SW 1271 (cell line): ENCODE measurements around the gene ALDH3B1.

Experiments used
- DNase-seq, 2 experiments: peaks; one replicate each; lab custom pipeline; 2025; lab: John Stamatoyannopoulos, UW

ALDH3B1 gene

DNA sequence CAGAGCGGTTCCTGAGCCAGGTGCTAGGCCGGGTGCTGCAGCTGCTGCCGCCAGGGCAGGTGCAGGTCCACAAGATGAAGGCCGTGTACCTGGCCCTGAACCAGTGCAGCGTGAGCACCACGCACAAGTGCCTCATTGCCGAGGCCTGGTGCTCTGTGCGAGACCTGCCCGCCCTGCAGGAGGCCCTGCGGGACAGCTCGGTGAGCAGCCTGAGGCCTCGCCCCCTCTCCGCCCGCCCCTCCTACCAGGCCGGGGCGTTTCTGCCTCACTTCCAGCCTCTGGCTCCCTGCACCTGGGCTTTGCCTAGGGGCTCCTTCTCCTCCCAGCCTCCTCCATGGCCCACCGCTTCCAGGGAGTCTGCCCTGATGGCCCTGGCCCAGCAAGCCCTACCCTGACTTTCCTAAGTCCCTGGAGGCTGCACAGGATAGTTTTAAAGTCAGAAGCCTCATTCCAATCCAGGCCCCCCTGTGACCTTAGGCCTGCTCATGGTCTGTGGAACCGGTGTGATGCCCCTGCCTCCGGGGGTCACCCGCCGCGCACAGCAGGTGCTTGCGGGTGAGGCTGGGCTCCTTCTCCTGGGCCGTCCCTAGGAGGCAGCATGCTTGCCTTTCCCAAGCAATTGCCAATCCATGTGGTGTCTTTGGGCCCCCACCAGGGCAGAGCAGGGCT lies 34.2 kb downstream of the ALDH3B1 start:
- no peak for DNase-seq

DNA sequence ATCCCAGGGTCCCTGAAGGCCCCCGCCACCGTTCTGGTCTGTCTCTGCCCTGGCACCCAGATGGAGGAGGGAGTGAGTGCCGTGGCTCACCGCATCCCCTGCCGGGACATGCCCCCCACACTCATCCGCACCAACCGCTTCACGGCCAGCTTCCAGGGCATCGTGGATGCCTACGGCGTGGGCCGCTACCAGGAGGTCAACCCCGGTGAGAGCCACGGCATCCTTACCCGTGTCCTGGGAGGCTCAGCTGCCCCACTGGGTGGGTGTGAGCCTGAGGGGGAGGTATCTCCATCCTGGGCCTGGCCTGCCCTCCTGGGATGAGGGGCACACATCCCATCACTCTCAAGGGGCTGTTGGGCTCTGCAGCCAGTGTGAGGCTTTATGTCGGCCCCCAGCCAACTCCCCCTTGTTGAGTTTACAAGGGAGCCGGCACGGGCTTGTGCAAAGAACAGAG lies 34.8 kb downstream of the ALDH3B1 start:
- no peak for DNase-seq

DNA sequence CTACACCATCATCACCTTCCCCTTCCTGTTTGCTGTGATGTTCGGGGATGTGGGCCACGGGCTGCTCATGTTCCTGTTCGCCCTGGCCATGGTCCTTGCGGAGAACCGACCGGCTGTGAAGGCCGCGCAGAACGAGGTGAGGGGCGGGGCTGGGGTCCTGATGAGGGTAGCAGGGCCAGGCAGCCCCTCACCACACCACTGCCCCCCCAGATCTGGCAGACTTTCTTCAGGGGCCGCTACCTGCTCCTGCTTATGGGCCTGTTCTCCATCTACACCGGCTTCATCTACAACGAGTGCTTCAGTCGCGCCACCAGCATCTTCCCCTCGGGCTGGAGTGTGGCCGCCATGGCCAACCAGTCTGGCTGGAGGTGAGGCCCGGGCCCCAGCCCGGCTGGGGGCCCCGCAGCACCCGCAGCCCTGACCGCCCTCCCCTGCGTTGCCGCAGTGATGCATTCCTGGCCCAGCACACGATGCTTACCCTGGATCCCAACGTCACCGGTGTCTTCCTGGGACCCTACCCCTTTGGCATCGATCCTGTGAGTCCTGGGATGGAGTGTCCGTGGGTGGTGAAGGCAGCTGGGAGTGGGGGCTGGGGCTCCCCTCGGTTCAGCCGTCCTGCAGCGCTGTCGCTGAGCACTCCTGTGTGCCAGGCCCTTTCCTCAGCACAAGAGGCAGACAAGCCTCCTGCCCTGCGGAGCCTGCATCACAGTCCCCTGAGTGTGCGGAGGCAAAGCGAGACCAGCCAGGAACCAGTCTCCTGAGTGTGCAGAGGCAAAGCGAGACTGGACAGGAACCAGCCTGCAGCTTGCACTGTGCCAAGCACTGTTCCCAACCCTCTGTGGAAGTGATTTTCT lies 37.5 kb downstream of the ALDH3B1 start:
- no peak for DNase-seq

DNA sequence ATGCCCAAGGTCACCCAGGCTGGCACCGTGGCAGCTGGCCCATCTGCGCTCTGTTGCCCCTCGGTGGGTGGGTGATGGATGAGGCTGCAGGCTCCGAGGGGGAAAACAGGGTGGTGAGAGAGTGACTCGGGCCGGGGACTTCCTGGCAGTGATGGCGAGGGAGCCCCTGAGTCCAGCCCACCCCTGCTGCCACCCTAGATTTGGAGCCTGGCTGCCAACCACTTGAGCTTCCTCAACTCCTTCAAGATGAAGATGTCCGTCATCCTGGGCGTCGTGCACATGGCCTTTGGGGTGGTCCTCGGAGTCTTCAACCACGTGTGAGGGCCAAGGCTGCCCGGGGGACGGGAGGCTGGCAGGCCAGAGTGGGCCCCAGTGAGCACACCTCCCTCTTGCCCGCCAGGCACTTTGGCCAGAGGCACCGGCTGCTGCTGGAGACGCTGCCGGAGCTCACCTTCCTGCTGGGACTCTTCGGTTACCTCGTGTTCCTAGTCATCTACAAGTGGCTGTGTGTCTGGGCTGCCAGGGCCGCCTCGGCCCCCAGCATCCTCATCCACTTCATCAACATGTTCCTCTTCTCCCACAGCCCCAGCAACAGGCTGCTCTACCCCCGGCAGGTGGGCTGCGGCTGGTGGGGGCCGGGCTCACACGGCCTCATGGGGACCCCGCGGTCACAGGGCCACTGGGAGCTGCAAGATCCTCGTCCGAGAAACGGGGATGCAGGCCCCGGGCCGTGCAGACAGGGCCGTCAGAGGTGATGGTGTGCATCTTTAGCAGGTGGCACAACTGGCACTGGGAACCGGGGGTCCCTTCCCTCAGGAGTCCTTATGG lies 38.8 kb downstream of the ALDH3B1 start:
- DNase-seq, result no peak

DNA sequence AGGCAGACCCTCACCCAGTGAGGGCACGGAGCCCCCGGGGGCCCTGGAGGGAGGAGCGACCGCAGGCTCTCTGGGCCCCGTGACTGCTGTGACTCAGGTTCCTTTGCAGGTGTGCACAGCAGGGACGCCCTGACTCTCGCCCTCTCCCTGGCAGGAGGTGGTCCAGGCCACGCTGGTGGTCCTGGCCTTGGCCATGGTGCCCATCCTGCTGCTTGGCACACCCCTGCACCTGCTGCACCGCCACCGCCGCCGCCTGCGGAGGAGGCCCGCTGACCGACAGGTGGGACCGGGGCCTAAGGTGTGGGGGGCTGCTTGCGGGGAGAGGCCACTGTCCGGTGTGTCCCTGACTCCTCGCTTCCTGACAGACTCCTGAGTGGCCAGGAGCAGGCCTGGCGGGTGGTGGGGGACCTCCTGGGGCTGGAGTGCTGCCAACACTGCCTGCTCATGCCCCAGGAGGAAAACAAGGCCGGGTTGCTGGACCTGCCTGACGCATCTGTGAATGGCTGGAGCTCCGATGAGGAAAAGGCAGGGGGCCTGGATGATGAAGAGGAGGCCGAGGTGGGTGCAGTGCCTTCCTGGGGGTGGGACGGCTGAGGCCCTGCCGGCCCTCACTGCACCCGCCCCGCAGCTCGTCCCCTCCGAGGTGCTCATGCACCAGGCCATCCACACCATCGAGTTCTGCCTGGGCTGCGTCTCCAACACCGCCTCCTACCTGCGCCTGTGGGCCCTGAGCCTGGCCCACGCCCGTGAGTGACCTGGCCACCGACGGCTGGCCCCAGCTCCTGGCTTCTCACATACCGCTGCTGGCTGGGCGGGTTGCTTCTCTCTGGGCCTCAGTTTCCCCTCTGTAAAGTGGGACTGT lies 39.6 kb downstream of the ALDH3B1 start:
- DNase-seq, result no peak

DNA sequence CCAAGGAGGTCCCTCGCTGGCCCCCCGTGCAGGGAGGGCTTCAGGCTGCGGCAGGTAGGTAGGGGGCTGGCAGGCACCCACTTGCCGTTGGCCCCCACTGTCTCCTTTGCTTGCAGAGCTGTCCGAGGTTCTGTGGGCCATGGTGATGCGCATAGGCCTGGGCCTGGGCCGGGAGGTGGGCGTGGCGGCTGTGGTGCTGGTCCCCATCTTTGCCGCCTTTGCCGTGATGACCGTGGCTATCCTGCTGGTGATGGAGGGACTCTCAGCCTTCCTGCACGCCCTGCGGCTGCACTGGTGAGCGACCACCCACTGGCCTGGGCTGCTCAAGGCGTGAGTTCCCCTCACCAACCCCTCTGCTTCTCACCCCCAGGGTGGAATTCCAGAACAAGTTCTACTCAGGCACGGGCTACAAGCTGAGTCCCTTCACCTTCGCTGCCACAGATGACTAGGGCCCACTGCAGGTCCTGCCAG lies 40.3 kb downstream of the ALDH3B1 start:
- DNase-seq, result no peak

DNA sequence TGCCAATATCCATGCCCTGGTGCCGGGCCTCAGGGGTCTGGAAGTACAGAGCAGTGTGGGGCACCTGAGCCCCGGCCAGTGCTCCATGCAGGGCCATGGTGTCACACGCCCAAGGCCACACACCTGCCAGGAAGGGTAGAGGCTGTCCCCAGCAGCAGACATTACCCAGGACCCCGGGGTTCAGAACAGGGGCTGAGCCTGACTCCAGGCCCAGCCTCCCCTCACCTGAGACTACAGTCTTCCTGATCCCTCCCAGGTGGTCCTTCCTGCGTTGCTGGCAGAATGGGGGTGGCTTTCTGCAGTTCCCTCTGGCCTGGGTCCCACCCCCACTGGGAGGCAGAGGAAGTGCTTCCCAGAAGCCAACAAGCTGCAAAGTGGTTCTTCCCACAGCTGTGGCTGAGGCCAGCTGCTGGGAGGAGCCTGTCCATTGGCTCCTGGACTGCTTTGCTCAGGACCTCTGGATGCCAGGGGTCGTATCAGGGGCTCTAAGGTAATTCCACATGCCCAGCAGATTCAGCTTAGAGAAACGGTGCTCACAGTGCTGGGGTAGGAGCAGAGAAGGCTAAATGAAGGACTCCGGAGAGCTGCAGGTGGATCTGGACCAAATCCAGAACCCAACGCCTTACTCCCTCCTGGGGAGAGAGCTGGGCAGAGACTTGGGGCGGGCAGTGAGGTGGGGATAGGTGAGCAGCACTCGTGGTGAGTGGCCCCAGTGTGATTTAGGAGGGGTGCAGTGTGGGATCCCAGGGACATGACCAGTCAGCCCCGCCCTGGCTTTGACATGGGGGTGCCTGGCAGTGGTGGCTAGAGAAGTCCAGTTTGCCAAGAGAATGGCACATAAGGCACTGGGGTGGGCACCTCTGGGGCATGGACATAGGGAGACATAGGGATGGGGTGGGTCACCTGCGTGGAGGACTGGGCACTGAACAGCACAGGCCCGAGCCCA lies 41.3 kb downstream of the ALDH3B1 start:
- DNase-seq, result no peak

DNA sequence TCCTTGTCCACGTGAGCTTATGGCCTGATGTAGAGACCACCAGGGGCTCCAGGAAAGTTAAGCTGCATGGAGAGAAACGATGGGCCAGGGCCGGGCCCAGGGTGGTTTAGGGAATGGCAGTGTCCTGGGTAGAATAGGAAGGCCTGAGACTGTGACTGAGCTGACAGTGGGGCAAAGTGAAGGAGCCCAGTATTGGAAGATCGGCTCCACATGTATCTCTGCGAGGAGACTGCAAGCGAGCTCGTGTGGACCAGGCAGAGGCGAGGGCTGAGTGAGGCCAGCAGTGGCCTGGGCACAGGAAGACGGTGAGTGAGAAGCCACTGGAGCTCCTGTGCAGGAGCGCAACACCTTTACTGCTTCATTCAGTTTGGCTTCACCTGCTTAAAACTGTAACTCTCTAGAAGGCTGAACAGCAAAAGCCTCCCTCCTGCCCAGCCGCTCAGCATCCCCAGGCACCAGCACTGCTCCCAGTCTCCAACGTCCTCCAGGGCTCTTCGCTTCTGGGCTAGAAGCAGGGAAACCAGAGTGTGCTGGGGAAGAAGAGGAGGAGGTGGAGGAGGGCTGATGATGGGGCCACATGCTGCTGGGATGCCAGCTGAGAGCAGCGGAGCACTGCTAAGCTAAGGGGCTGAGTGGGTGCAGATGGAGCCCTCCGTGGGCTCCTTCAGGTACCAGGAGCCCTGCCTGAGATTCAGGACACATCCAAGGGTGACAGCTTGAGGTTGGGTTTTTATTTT lies 42.2 kb downstream of the ALDH3B1 start:
- no peak for DNase-seq

DNA sequence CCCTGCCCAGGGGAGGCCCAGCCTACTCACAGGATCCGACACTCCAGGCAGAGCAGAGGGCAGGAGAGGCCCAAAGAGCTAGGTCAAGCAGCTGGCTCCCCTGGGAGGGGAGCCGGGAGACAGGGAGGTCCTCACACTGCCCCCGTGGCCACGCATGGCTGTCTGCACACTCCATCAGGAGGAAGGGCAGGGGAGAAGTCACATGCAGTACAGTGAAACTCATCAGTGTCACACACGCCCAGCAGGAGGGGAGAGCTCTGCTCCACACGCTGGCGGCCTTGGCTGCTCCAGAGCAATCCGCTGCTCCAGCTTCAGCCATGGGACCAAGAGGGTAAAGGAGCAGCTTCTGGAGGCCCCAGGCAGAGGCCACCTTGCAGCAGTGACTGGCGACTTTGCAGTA lies 43.0 kb downstream of the ALDH3B1 start:
- DNase-seq, result no peak

DNA sequence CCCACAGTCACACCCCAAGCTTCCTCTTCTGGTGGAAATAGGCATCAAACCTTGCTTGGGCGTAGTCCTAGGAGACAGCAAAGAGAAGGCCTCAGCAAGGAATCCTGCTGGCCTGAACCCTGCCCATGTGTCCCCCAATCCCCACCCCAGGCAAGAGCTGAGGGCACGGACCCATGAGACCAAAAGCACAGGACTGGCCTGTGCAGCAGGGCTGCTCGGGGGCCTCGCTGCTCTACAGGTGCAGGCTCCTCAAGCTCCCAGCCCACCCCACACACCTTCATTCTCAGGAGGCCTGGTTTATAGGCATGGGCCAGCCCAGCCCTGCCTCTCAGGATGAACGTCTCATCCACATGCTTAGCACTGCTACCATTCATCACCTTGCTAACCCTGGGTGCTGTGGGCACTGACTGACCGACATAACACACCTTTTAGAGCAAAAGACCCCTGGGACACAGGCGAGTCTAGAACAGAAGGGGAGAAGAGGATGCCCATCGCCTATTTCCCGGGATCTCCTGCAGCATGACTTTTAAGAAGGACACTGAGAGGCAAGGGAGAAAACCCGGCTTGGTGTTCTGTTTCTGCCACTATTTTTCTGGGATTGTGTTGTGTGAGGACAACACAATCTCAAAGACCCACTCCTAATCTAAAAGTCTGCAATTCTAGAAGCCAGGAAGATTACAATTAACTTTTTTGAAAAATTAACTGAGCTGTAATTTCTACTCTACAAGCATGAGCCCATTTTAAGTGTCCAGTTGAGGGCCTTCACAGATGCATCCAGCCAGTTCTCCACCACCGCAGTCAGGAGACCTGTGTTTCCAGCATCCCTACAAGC lies 44.1 kb downstream of the ALDH3B1 start:
- no peak for DNase-seq

DNA sequence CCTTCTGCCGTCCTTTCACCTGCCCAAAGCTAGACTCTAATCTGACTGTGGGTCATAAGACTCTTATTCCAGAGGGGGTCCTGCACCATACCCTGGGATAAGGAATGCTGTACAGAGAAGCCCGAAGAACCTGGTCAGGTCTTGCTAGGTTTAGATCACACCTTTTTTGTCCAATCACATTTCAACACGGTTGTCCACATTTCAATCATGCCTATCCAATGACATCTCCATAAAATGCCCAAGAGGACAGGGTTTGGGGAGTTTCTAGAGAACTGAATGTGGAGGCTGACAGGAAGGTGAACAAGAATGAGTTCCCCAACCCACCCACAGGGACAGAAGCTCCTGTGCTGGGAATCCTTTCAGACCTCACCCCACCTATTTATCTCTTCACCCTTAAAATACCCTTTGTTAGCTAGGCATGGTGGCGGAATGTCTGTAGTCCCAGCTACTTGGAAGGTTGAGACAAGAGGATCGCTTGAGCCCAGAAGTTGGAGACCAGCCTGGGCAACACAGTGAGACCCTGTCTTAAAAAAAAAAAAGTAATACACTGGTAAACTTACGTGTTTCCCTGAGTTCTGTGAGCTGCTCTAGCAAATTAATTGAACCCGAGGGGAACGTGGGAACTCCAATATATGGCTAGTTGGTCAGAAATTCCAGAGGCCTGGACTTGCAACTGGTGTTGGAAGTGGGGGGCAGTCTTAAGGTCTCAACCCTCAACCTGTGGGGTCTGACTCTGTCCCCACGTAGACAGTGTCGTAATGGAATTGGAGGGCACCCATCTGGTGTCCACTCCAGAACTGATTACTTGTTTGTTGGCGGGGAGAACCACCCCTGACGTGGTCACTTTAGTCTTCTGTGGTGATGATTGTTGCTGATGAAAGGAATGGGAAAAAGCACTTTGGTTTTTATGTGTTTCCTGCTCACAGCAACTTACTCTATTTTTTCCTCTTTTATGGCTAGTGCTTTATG lies 46.5 kb downstream of the ALDH3B1 start:
- no peak for DNase-seq

DNA sequence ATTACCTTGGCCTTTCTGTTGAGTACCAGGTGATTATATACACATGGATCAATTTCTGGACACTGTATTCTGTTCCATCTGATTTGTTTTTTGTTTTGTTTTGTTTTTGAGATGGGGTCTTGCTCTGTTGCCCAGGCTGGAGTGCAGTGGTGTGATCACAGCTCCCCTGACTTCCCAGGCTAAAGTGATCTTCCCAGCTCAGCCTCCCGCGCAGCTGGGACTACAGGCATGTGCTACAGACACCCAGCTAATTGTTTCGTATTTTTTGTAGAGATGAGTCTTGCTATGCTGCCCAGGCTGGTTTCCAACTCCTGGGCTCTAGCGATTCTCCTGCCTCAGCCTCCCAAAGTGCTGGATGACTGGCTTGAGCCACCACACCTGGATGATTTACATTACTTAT lies 47.7 kb downstream of the ALDH3B1 start:
- DNase-seq, result no peak

DNA sequence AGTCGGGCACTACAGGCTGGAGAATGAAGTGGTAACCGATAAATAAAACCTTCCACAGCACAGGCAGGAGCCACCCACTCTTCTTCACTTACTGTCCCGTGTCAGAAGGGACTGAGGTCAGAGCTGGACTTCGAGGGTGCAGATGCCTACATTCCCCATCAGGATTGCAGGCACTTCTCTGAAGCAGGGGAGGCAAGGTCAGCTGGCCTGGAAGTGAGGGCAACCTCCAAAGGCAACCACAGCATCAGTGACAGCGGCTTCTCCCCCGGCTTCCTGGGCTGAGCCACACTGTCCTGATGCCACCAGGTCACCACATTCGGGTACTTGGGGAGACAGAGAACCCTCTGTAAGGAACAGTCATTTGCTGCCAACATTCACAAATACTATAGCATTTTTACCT lies 51.4 kb downstream of the ALDH3B1 start:
- DNase-seq, result no peak

DNA sequence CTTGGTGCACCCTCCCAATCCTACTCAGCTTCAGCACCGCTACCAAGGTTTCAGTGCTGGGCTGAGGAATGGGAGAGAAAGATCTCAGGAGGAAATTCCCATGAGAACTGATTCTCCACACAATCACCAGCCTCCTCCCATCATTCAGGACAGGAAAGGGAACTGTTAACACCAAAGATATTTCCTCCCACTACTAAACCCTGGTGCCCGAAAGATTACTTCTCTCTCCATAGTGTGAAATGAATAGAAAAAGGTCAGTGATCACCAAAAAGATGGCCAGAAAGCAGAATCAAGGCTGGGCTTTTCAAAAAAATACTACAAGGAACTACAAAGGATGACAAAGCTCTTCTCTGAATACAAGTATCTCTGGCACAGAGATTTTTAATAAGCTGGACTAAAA lies 54.8 kb downstream of the ALDH3B1 start:
- no peak for DNase-seq

DNA sequence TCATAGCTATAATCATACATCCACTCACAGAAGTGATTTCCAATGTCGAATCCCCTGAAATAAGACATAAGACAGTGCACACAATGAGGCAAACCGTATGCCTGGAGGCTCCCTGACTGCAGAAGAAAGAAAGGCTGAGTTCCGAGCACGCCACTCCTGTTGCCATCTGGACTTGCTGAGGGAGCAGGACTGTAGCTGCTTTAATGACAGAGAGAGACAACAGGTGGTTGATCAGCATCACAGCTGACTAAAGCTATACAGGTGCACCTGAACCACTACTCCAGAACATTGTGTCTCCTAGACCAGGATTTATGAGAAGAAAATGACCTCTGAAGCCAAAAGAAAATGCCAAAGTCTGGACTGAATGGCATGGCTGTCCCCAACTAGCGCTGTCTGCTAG lies 55.7 kb downstream of the ALDH3B1 start:
- DNase-seq, result no peak

DNA sequence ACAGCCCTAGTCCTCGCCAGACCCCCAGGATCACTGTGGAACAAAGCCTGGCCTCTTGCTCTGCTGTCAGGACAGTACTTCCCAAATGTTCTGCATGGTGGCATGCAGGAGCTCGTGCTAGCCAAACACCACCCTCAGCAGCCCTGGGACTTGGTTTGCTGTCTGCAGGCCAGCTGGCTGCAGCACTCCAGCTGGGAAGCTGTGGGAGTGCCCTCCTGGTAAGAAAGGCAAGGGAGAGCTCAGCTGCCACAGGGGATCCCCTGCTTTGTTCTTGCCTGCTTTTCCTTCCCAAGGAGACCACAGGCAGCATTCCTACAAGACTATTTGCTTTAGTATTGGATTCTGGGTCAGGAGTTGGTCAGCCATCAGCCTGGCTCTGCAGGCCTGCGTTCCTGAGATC lies 56.6 kb downstream of the ALDH3B1 start:
- no peak for DNase-seq

DNA sequence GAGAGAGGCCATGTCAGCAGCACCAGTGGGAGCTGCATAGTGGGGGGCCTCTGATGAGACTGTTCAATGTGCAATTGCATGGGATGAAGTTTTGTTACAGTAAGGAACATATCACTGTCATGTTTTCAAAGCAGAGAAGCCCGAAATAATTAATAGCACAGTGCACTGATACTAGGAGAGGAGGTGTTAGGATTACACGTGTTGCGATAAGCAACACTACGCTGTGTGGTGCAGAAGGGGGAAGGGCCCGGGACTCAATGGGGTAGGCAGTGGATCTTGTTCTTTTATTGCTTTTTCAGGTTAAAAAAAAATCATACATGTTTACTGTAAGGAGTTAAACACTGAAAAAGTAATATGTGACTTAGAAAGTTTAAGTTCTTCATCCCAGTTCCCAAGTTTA lies 57.9 kb downstream of the ALDH3B1 start:
- no peak for DNase-seq
